Mesenchymal stem cell (in vitro differentiated cells and primary cell): Measurements from ENCODE around the gene ECI2.

Source experiments
- DNase-seq: peaks from one replicate; pipeline ENCODE4 v3.0.0-alpha.2; 2013
- H2AFZ ChIP-seq: one replicate; pipeline ENCODE4 v1.6.1; 2013; ENCODE audit warnings: low read depth, mild to moderate bottlenecking, control low read depth, inconsistent platforms, low read length, moderate library complexity
- H2AK5ac ChIP-seq: 2 replicates; pipeline ENCODE4 v1.6.1; 2013; ENCODE audit warnings: low read length, moderate library complexity, mild to moderate bottlenecking, inconsistent platforms; ENCODE audit not compliant: severe bottlenecking
- H2BK120ac ChIP-seq: one replicate; pipeline ENCODE4 v1.6.1; 2013; ENCODE audit warnings: low read depth, mild to moderate bottlenecking, inconsistent platforms, low read length, moderate library complexity
- H2BK12ac ChIP-seq, 2 experiments: one replicate each; pipeline ENCODE4 v1.6.1; 2013; ENCODE audit warnings: inconsistent platforms in 2 of 2, low read length in 2 of 2, mild to moderate bottlenecking in 2 of 2, moderate library complexity in 2 of 2, control low read depth in 1 of 2
- H2BK15ac ChIP-seq: one replicate; pipeline ENCODE4 v1.6.1; 2013; ENCODE audit warnings: mild to moderate bottlenecking, low read depth, inconsistent platforms; ENCODE audit not compliant: poor library complexity, severe bottlenecking
- H2BK5ac ChIP-seq: 2 replicates; pipeline ENCODE4 v1.6.1; 2013; ENCODE audit warnings: low read depth, mild to moderate bottlenecking, low read length, control low read depth, inconsistent platforms; ENCODE audit not compliant: poor library complexity, severe bottlenecking
- H3K14ac ChIP-seq, 2 experiments: one replicate each; pipeline ENCODE4 v1.6.1; 2013; ENCODE audit warnings: inconsistent platforms in 2 of 2, low read length in 2 of 2, control low read depth in 1 of 2, mild to moderate bottlenecking in 1 of 2, moderate library complexity in 1 of 2
- H3K18ac ChIP-seq, 2 experiments: one replicate each; pipeline ENCODE4 v1.6.1; 2013; ENCODE audit warnings: inconsistent platforms in 2 of 2, low read length in 2 of 2, control low read depth in 1 of 2, low read depth in 1 of 2, mild to moderate bottlenecking in 1 of 2
- H3K23ac ChIP-seq, 2 experiments: one replicate each; pipeline ENCODE4 v1.6.1; 2013; ENCODE audit warnings: inconsistent platforms in 2 of 2, low read length in 2 of 2, mild to moderate bottlenecking in 2 of 2, moderate library complexity in 2 of 2, control low read depth in 1 of 2
- H3K27ac ChIP-seq: 2 replicates; pipeline ENCODE4 v1.5.1; 2013; ENCODE audit warnings: mild to moderate bottlenecking, moderate library complexity, low read length, control low read depth, inconsistent platforms; ENCODE audit not compliant: poor library complexity, severe bottlenecking
- H3K27me3 ChIP-seq, 2 experiments: 2 replicates each; pipeline versions ENCODE4 v1.6.1 to v1.7.0; 2013; ENCODE audit warnings: low read length in 2 of 2, mild to moderate bottlenecking in 2 of 2, moderate library complexity in 2 of 2, control low read depth in 1 of 2, inconsistent platforms in 1 of 2; ENCODE audit not compliant: control insufficient read depth in 1 of 2, insufficient read depth in 1 of 2
- H3K36me3 ChIP-seq, 2 experiments: 2 replicates each; pipeline versions ENCODE4 v1.6.1 to v1.7.0; 2013; ENCODE audit warnings: low read length in 2 of 2, control low read depth in 1 of 2, inconsistent platforms in 1 of 2, low read depth in 1 of 2, mild to moderate bottlenecking in 1 of 2; ENCODE audit not compliant: insufficient read depth in 2 of 2, control insufficient read depth in 1 of 2
- H3K4ac ChIP-seq, 2 experiments: one replicate each; pipeline ENCODE4 v1.6.1; 2013; ENCODE audit warnings: inconsistent platforms in 2 of 2, low read length in 2 of 2, mild to moderate bottlenecking in 2 of 2, moderate library complexity in 2 of 2, control low read depth in 1 of 2, low read depth in 1 of 2
- H3K4me1 ChIP-seq: 2 replicates; pipeline ENCODE4 v1.6.1; 2013; ENCODE audit warnings: low read depth, low read length, control low read depth; ENCODE audit not compliant: control insufficient read depth, insufficient read depth
- H3K4me2 ChIP-seq: 2 replicates; pipeline ENCODE4 v1.6.1; 2013; ENCODE audit warnings: low read length, mild to moderate bottlenecking, inconsistent platforms; ENCODE audit not compliant: poor library complexity, severe bottlenecking
- H3K4me3 ChIP-seq, 2 experiments: 2 replicates each; pipeline versions ENCODE4 v1.5.1 to v1.7.0; 2013; ENCODE audit warnings: low read length in 2 of 2, mild to moderate bottlenecking in 2 of 2, control low read depth in 1 of 2, low read depth in 1 of 2; ENCODE audit not compliant: insufficient read depth in 1 of 2
- H3K79me1 ChIP-seq: replicated peaks from 2 replicates; pipeline ENCODE4 v1.6.1; 2013; ENCODE audit warnings: mild to moderate bottlenecking, control low read depth, low read length, inconsistent platforms; ENCODE audit not compliant: poor library complexity, severe bottlenecking
- H3K9ac ChIP-seq: 2 replicates; pipeline ENCODE4 v1.7.0; 2013; ENCODE audit warnings: mild to moderate bottlenecking, low read length, moderate library complexity
- H3K9me3 ChIP-seq: 2 replicates; pipeline ENCODE4 v1.7.0; 2013; ENCODE audit warnings: mild to moderate bottlenecking, low read length; ENCODE audit not compliant: control insufficient read depth
- H4K8ac ChIP-seq: one replicate; pipeline ENCODE4 v1.6.1; 2013; ENCODE audit warnings: inconsistent platforms, mild to moderate bottlenecking, low read length, moderate library complexity
- H4K91ac ChIP-seq: one replicate; pipeline ENCODE4 v1.6.1; 2013; ENCODE audit warnings: mild to moderate bottlenecking, low read length, inconsistent platforms
- WGBS: methylation state at CpG from one replicate; pipeline ENCODE4 v1.1.7; 2013; ENCODE audit warnings: mixed read lengths; 5-methylcytosine and 5-hydroxymethylcytosine counted together

Gene ECI2

DNA sequence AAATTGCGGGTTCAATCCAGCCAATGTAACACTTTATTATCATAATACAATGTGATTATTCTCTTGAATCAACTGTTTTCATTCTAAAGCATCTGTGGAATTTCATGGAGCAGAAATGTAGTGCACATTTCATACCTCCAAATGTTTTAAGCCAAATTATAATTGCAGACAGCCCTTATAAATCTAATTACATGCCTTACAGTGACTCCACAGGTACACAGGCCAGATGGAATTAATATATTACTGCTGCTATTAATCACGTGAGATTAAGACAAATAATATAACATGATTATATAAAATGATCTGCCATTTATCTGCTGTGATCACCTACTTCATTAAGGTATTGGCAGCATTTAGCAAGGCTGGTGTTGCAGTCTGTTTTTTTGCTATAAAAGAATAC lies 9.7 kb upstream of the ECI2 start:
- H4K91ac ChIP-seq, result no peak overlapping the region
- no peaks in the 10 kb centered on the region for H3K36me3 ChIP-seq
- no peak overlapping the region for H2AFZ ChIP-seq
- no peak overlapping the region for H3K4ac ChIP-seq
- no peak overlapping the region for H3K4me2 ChIP-seq
- no peak overlapping the region for H2BK12ac ChIP-seq
- no peak overlapping the region for H2BK15ac ChIP-seq
- no peak overlapping the region for H3K14ac ChIP-seq
- no peaks in the 10 kb centered on the region for H3K4me1 ChIP-seq
- no peaks in the 10 kb centered on the region for H3K79me1 ChIP-seq
- H3K9ac ChIP-seq, result no peak overlapping the region
- no peak overlapping the region for H2AK5ac ChIP-seq
- 60% methylated on average over 1 of the region's 2 CpGs for WGBS
- no peak overlapping the region for H4K8ac ChIP-seq
- no peak overlapping the region for H3K18ac ChIP-seq
- no peak overlapping the region for H3K23ac ChIP-seq
- H3K27ac ChIP-seq, result no peak overlapping the region
- H2BK5ac ChIP-seq, result no peak overlapping the region
- no peaks in the 10 kb centered on the region for H3K9me3 ChIP-seq
- H3K27me3 ChIP-seq, result no peaks in the 10 kb centered on the region
- H2BK120ac ChIP-seq, result no peak overlapping the region
- no peak overlapping the region for H3K4me3 ChIP-seq
- no peak for DNase-seq

DNA sequence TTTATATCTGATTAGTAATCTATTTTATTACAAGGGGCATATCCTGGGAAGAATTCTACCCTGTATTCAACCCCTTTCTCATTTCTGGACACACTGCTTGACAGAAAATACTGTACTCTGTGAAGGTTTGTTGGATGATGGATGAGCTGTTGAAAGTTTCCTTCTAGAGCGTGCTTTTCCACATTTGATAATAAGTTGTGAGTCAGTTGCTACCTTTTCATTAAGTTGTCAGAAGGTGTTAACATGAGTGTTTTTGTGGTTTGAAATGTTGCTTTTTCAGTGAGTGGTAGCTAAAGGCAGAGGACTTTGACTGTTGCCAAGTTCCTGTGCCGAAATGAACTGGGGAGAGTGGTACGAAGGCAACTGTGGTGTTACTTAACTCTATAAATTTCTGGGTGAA lies 3.9 kb upstream of the ECI2 start:
- WGBS, result 79% methylated on average over 1 of the region's 3 CpGs
- no peak overlapping the region for H3K23ac ChIP-seq
- no peaks in the 10 kb centered on the region for H3K27me3 ChIP-seq
- no peak overlapping the region for H2BK12ac ChIP-seq
- no peak for DNase-seq
- H3K18ac ChIP-seq, result no peak overlapping the region
- H2BK15ac ChIP-seq, result no peak overlapping the region
- no peak overlapping the region for H2AFZ ChIP-seq
- H4K91ac ChIP-seq, result no peak overlapping the region
- no peak overlapping the region for H2BK120ac ChIP-seq
- no peak overlapping the region for H2AK5ac ChIP-seq
- no peak overlapping the region for H3K14ac ChIP-seq
- H3K4me2 ChIP-seq, result no peak overlapping the region
- H3K79me1 ChIP-seq, result peaks cover 5% of the 10 kb centered on the region
- H3K4me1 ChIP-seq, result no peaks in the 10 kb centered on the region
- H3K9ac ChIP-seq, result no peak overlapping the region
- H3K4ac ChIP-seq, result no peak overlapping the region
- H2BK5ac ChIP-seq, result no peak overlapping the region
- H4K8ac ChIP-seq, result no peak overlapping the region
- H3K36me3 ChIP-seq, result no peaks in the 10 kb centered on the region
- no peaks in the 10 kb centered on the region for H3K9me3 ChIP-seq
- no peak overlapping the region for H3K27ac ChIP-seq
- no peak overlapping the region for H3K4me3 ChIP-seq

DNA sequence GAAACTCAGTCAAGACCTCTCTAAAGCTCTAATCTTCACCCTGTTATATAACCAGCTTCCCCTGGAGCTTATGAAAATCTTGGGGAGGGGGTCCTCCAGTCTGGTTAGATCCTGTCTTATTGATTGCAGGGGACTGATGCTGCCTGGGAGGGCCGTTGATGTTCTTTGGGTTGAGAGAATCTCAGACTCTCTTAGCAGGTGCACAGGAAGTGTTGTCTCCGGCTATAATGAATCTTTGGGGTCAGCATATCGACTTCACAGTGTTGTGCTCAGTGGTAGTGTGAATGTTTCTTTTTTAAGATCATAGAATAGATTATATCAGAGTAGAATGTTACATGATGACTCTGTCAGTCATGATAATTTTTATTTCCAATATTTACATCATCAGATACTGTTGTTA lies 2.8 kb upstream of the ECI2 start:
- Histone ChIP-seq H3K79me1 (peaks cover 5% of the 10 kb centered on the region), H2BK15ac (no peak overlapping the region), H3K27me3 (no peaks in the 10 kb centered on the region), H3K27ac (no peak overlapping the region), H4K8ac (no peak overlapping the region), H3K23ac (no peak overlapping the region), H2AFZ (no peak overlapping the region), H3K4me3 (no peak overlapping the region), H3K4ac (no peak overlapping the region), H3K18ac (no peak overlapping the region), H2BK12ac (no peak overlapping the region), H2AK5ac (no peak overlapping the region), H3K14ac (no peak overlapping the region), H3K9ac (no peak overlapping the region), H4K91ac (no peak overlapping the region), H2BK5ac (no peak overlapping the region), H2BK120ac (no peak overlapping the region), H3K4me2 (no peak overlapping the region), H3K4me1 (peaks cover 3% of the 10 kb centered on the region), H3K9me3 (no peaks in the 10 kb centered on the region), H3K36me3 (peaks cover 0 to 4% of the 10 kb centered on the region in 2 experiments)
- 68% methylated on average over 3 of the region's 3 CpGs for WGBS
- no peak for DNase-seq

DNA sequence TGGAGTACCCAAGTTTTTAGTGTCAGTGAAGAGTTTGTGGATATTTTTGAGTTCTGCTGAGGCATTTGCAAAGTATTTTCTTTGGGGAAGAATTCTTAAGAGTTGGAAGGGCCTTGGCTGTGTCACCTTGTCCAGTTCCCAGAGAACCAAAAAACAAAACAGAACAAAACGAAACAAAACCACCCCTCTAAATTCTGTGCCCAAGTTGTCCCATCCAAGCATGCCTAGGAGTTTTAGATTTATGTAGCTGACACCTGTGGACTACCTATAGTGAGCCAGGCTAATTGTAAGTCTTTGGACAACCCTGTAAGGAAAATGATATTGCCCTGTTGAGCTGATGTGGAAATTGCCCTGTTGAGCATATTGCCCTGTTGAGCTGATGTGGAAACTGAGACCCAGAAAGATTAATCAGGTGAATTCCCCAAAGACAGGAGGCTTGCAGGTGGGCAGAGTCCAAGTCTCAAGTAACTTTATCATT lies 1.0 kb upstream of the ECI2 start:
- Histone ChIP-seq H3K27me3 (no peaks in the 10 kb centered on the region), H3K23ac (no peak overlapping the region), H3K27ac (peak overlapping the region; percentile 57), H2BK12ac (no peak overlapping the region), H3K79me1 (peaks cover 8% of the 10 kb centered on the region), H4K8ac (no peak overlapping the region), H2BK120ac (no peak overlapping the region), H3K36me3 (peaks cover 5 to 19% of the 10 kb centered on the region in 2 experiments), H4K91ac (no peak overlapping the region), H3K4me1 (peaks cover 5% of the 10 kb centered on the region), H3K4me3 (peak overlapping the region; percentile 59 to 94), H3K4me2 (peak overlapping the region; percentile 95), H2AFZ (no peak overlapping the region), H2AK5ac (peak overlapping the region; percentile 37), H3K18ac (peak overlapping the region in 1 of 2 experiments; percentile 22), H2BK15ac (no peak overlapping the region), H3K4ac (peak overlapping the region in 1 of 2 experiments; percentile 20), H3K9ac (peak overlapping the region; percentile 94), H2BK5ac (no peak overlapping the region), H3K9me3 (no peaks in the 10 kb centered on the region), H3K14ac (peak overlapping the region in 1 of 2 experiments; percentile 62)
- DNase-seq, result no peak
- WGBS, result no CpG with 5 or more reads among the region's 1 CpG
